Loucy (cell line): Measurements from ENCODE around the gene MTMR1.

Experiments used
- CTCF ChIP-seq: fragments of 200-600 bp; sonication (generic); conservative IDR thresholded peaks from 2 replicates; pipeline ENCODE4 v1.5.1; 2014; ENCODE audit warnings: mild to moderate bottlenecking, antibody characterized with exemption, low read length
- EZH2phosphoT487 ChIP-seq: fragments of 200-600 bp; IDR thresholded peaks from 2 replicates; pipeline ENCODE4 v1.6.1; 2018; ENCODE audit warnings: antibody characterized with exemption, mild to moderate bottlenecking, moderate library complexity, borderline replicate concordance

GRCh38 chrX:150770623-150771022 is 77.4 kb downstream of the MTMR1 start:
- TF ChIP-seq CTCF (no peak), EZH2phosphoT487 (no peak)
